Stimulated activated CD8-positive, alpha-beta memory T cell treated with anti-CD3 and anti-CD28 coated beads, Interleukin-7, amount 100 ng/mL, for 1 hour (primary cell): ENCODE results near the gene CACFD1.
A peak's percentile ranks its signal among the peaks of the same experiment; 100 is the strongest.

Experiments used
- DNase-seq, 2 donors: peaks; one replicate each; pipeline ENCODE4 v3.0.0-alpha.2; 2020; ENCODE audit warnings: low read depth in 2 of 2

Gene CACFD1

GRCh38 chr9:133459476-133460404 lies at the start of gene CACFD1:
Gene CACFD1 (plus strand): TSS chr9:133459978. CDS start chr9:133460067, 89 bp downstream.
- peak; percentile 75 to 86 for DNase-seq

- no peak for DNase-seq
These were observed 44.6 kb upstream of the CACFD1 start for GRCh38 chr9:133415170-133415569.

- peak; percentile 64 to 69 for DNase-seq
These were observed 42.0 kb upstream of the CACFD1 start, which contains the start of gene REXO4 for GRCh38 chr9:133417541-133418461. Gene REXO4 (minus strand): TSS chr9:133418010. CDS start chr9:133417844, 166 bp downstream.

GRCh38 chr9:133419005-133419404 lies 40.8 kb upstream of the CACFD1 start:
- DNase-seq: no peak

GRCh38 chr9:133420392-133420827 lies 39.4 kb upstream of the CACFD1 start:
- no peak for DNase-seq

- no peak for DNase-seq
These were observed 37.9 kb upstream of the CACFD1 start, which contains the start of gene ADAMTS13 for GRCh38 chr9:133421615-133422542. Gene ADAMTS13 (plus strand): TSS chr9:133422367. CDS start chr9:133422444, 77 bp downstream.

- no peak for DNase-seq
These were observed 36.6 kb upstream of the CACFD1 start for GRCh38 chr9:133423216-133423615.

GRCh38 chr9:133424187-133424586 lies 35.6 kb upstream of the CACFD1 start:
- DNase-seq: no peak

- DNase-seq: no peak
These were observed 34.6 kb upstream of the CACFD1 start for GRCh38 chr9:133425049-133425632.

- DNase-seq: no peak
These were observed 33.8 kb upstream of the CACFD1 start for GRCh38 chr9:133426011-133426410.

- no peak for DNase-seq
These were observed 32.0 kb upstream of the CACFD1 start for GRCh38 chr9:133427658-133428348.

- no peak for DNase-seq
These were observed 31.1 kb upstream of the CACFD1 start for GRCh38 chr9:133428617-133429101.

GRCh38 chr9:133429214-133429613 lies 30.6 kb upstream of the CACFD1 start:
- DNase-seq: no peak

GRCh38 chr9:133429641-133430161 lies 30.1 kb upstream of the CACFD1 start:
- no peak for DNase-seq

- no peak for DNase-seq
These were observed 29.5 kb upstream of the CACFD1 start for GRCh38 chr9:133430244-133430643.

GRCh38 chr9:133433351-133433843 lies 26.4 kb upstream of the CACFD1 start:
- no peak for DNase-seq

- no peak for DNase-seq
These were observed 23.1 kb upstream of the CACFD1 start for GRCh38 chr9:133436681-133437080.

GRCh38 chr9:133437753-133438531 lies 21.8 kb upstream of the CACFD1 start:
- DNase-seq: no peak

- no peak for DNase-seq
These were observed 20.4 kb upstream of the CACFD1 start for GRCh38 chr9:133439337-133439736.
